Stimulated activated CD8-positive, alpha-beta memory T cell treated with anti-CD3 and anti-CD28 coated beads, Interleukin-4, amount 100 ng/mL, for 1 hour (primary cell): ENCODE measurements around the gene HSBP1L1.
A peak's percentile ranks its signal among the peaks of the same experiment; 100 is the strongest.

ENCODE experiments used
- DNase-seq, 2 donors: peaks; one replicate each; pipeline ENCODE4 v3.0.0-alpha.2; 2020; ENCODE audit warnings: low read depth in 2 of 2, low spot score in 1 of 2

HSBP1L1 gene

DNA sequence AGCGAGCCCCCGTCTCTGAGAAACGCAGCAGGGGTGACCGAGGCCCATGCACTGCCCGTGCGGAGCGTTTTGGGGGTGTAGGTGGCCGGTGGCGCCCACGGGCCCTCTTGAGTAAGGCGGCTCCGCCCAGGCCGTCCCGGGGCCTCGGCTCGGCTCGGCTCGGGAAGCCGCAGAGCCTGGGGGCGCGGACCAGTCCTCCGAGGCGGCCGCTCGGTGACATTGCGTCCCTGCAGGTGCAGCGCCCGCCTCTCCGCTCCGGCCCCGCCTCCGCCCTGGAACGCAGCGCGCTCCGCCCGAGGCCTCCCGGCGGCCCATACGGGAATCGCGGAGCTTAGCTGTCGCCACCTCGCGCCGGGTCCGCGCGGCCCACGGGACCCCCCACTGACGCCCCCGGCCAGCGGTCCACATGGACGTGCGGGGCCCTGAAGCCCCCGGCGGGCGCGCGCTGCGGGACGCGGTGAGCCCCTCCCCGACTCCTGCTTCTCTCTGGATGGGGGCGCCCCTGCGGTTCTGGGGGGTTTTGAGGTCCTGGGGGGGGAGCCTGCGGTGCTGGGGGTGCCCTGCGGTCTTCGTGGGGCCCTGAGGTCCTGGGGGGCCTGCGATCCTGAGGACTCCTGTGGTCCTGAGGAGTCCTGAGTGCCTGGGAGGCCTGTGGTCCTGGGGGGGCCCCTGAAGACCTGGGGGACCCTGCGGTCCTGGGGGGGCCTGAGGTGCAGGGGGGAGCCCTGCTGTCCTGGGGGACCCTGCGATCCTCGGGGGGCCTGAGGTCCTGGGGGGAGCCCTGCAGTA, at the start of gene HSBP1L1:
TSS of gene HSBP1L1 (plus strand) at position 314 of the 789 bp plus-strand sequence. CDS start at position 407, 93 bp downstream.
- DNase-seq: peak in 1 of 2 donors; percentile 32

DNA sequence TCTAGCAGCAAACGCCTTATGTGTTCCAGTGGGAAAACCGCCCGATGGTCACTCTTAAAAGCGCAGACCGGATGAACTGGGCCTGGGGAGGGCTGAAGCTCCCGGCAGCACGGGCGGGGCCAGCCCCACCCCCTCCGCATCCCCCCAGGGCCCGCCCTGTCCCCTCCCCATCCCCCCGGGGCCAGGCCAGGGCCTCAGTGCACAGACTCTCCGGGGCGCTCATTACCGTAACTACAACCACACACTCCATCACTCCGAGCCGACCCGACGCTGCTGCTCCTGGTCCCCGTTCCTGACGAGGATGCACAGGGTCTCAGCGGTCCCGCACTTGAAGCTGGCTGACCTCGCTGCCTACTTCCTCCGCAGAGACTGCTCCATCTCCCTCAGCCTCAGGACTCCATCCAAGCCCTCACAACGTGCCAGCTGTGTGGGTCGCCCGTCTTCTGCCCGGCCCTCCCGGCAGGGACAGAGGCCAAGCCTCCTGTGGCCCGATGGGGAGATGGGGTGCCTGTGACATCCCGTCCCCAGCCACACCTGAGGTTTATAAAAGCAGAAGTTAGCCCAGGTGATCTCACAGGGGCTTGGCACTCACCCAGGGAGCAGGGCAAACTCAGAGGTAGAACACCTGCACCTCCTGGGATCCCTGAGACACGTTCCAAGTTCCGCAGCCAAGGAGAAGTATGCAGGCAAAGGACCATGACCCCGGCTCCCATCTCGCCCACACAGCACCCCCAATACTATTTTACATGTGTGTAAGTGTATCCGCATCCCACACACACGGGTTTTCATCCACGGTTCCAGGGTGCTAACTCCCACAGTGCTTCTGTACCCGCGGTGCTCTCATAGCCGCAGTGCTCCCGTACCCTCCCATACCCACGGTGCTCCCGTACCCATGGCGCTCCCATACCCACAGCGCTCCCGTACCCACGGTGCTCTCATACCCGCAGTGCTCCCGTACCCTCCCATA, 49.0 kb upstream of the HSBP1L1 start:
- DNase-seq: no peak

DNA sequence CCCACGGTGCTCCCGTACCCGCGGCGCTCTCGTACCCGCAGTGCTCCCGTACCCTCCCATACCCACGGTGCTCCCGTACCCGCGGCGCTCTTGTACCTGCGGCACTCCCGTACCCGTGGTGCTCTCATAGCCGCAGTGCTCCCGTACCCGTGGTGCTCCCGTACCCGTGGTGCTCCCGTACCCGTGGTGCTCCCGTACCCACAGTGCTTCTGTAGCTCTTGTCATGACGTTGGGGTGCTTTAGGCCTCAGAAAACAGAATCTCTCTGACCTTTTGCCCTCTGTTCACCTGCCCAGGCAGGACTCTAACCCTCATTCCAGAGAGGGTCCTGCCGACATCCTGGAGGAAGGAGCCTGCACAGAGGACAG, 48.3 kb upstream of the HSBP1L1 start:
- no peak for DNase-seq

DNA sequence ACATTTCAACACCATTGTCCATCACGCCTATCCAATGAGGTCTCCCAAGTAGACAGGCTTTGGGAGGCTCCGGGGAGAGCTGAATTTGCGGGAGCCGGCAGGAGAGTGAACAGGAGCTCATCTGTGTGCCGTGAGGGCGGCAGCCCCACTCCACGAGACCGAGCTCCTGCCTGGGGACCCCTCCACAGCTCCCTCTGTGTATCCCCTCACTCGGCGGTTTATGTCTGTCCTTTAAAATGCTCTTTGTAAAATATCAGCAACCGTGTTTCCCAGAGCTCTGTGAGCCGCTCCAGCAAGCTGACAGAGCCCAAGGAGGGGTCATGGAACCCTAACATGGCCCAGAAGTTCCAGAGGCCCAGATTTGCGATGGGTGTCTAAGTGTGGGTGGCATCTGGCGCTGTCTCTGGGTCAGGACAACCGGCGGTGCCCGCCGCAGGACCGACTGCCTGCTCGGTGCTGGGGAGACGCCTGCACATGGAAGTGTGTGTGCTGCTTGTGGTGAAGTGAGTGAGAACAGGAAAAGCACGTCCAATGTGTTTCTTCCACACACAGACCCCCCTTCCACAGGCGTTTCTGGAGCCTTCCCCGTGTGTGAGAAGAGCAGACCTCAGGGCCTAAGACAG, 47.8 kb upstream of the HSBP1L1 start:
- no peak for DNase-seq

DNA sequence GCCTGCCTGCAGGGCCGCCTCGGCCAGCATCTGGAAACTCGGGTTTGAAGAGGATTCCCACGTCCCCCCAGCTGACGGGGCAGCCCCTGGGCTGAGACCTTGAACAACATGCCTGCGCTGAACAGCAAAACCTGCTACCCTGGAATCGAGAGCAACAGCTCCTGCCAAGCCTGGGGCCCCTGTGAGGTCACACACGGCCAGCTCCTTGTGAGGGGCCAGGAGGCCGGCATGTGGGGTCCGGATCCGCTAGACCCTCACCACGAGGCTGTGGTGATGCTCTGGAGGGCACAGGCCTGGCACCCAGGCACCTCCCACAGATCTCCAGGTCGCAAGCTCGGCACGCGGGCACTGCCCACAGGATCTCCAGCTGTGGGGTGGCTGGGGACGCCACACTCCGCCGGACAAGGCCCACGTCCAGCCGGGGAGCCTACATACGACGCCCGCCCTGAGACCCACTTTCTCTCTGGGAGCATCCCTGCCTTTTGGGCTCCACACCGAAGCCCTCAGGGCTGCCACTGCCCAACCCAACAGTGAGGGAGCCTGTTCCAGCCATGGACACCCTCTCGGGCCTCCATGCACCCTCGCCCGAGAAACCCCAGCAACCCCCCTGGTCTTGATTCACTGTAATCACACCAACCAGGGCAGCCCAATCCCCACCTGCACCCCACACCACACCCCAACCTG, 47.1 kb upstream of the HSBP1L1 start:
- DNase-seq: no peak

DNA sequence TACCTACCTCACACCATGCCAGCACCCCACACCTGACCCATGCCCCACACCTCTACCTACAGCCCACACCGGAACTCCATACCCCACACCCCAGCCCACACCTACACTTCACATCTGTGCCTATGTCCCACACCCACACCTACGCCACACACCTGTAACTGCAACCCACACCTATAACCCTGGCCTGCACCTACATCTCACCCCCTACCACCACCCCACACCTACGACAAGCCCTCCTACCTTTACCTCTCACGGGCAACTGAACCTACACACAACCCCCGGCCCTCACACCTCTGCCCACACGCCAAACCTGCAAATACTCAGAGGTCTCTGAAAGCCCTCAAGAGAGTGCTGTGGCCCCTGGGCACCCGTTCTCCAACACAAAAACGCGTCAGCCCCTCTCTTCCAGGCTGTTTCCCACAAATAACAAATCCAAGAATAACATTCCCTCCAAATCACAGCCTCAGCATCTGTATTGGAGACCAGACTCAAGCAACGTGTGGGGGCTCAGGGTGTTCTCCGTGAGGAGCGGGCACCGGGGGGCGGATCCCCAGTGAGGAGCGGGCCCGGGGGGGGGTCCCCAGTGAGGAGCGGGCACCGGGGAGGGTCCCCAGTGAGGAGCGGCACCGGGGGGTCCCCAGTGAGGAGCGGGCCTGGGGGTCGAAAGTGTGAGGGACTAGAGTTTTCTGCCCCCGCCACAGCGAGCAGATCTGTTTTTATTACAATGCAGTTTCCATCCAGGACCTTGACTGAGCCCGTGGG, 46.4 kb upstream of the HSBP1L1 start:
- DNase-seq: no peak

DNA sequence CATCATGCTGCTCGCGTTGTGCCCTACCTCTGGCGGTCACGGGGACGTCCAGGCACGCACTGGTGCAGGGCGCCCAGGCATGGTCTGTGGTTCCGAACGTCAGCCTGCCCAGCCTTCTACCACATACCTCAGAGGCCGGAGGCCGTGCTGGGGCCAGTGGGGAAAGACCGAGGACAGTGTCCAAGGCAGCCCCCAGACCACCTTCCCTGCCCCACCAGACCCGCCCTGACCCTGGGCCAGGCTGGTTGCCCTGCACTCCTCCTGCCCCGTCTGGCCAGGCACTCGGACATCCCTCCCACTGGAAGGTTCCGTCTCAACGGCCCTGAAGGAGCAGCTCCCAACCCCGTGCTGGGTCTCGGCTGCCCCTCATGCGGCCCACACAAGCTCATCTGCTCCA, 45.8 kb upstream of the HSBP1L1 start:
- no peak for DNase-seq

DNA sequence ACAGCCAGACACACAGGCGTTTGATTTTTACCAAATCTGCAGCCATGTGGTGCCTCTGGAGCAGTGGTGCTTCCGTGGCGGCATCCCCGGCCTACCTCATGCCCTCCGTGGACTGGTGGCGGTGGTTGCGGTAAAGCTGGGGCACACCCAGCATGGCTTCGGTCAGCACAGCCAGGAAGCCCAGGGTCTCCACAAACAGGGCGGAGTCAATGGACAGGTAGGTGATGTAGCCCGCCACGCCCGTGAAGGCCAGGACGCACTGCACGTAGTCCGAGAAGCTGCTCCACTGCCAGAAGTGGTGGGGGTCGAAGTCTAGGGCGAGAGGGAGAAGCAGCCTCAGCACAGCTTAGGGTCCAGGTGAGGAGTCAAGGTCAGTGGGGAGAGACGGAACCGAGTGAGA, 45.4 kb upstream of the HSBP1L1 start:
- no peak for DNase-seq

DNA sequence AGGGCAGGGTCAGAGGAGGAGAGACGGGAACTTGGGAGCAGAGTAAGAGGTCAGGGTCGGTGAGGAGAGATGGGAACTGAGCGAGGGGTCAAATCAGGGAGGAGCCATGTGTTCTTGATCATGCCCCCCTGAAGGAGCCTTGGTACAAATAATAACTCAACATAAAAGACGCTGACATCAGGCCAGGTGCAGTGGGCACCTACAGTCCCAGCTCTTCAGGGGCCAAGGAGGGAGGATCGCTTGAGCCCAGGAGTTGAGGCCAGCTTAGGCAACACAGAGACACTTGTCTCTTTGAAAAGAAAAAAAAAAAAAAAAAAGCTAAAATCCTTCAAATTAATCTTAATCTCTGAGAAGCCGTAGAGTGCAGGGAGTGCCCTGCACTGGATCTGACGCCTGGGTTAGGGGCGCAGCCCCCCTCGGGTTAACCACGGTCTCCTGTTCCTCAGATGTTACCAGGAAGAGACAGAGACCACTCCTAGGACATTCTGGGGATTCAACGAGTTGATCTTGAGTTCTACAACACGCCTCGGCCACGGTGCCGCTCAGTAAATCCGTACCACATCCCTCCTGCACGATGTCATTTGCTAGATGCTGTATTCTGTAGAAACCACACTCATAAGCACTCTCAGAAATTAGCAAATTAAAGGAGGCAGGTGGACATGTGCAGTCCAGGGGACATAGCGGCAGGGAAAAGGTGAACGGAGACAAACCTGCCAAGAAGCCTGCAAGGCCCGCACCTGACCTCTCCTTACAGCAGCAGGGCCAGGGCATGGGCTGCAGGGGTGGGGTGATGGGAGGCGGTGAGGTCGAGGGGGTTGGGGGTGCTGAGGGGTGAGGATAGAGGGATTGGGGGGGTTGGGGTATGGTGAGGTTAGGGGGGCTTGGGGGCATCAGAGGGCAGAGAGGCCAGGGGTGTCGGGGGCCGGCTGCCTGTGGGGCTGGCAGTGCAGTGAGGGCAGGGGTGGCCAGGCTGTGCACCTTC, 42.2 kb upstream of the HSBP1L1 start:
- DNase-seq: no peak

DNA sequence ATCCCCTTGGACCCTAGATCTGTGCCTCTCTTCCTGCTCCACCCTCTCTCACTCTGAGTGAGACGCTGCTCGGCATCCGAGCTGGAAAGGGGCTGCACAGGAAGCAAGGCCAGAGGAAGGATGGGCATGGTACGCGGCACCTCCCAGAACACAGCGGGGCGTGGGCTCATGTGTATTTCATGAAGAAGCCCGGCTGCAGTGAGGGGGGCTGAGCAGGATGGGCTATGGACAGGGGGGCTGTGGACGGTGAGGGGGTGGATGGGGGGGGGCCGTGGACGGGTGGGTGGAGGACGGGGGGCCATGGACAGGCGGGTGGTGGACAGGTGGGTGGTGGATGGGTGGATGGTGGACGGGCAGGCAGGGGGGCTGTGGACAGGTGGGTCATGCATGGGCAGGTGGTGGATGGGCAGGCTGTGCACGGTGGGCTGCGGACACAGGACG, 41.5 kb upstream of the HSBP1L1 start:
- no peak for DNase-seq

DNA sequence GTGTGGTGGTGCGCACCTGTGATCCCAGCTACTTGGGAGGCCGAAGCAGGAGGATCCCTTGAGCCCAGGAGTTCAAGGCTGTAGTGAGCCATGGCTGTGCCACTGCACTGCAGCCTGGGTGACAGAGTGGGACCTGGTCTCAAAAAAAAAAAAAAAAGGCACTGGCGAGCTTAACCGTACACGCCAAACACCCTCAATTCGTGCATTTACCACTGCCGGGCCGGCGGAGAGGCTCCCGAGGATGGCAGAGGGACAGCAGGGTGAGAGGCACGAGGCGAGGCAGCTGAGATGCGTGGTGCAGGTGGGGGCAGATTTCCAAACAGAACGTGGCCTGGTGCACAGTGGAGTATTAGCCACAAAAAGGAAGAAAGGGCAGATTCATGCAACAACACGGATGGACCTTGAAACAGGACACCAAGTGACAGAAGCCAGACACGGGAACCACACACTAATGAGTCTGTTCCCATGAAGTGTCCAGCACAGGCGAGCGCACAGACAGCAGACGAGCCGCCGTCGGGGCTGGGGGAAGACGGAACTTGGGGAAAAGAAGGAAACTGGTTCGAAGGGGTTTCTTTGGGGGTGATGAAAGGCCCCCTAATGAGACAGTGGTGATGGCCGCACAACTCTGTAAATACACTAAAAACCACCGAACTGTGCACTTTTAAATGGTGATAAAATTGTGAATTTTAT, 40.4 kb upstream of the HSBP1L1 start:
- DNase-seq: no peak

DNA sequence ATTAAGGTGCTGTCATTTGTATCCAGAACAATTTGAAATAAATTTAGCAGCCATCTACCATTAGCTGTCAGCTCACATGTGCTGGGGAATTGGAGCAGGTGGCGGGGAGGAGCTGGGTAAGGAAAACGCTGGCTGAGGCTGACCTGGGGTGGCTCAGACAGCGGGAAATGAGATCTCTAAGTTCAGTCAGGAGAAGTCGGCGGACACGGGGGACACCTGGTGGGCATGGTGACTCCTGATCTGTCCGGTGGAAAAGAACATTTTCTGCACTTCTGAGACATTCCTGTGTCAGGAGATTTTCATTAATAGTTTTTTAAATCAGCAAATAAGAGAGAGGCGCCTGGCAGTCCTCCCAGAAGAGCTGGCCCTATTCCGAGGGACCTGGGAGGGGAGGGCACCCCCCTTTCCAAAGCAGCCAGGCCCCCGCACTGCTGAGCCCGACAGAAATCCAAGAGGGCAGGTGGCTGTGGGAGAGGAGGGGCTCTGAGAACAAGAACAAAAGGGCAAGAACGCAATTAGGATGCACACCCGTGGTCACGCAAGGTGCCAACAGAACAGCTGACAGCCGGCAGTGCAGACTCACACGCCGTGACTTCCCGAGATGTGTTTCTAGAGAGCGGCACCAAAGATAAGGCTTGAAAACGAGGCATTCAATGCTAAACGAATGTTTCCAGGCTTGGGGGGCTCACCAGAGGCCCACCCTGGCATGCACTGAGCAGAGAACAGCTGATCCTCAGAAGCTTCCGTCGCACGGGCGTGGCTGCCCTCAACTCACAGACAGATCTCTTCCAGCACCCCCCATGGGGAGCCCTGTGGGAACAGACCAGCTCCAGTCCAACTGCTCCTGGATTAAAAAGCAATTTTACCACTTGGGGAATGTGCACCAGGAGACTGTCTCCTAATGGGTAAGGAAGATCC, 39.4 kb upstream of the HSBP1L1 start:
- no peak for DNase-seq

DNA sequence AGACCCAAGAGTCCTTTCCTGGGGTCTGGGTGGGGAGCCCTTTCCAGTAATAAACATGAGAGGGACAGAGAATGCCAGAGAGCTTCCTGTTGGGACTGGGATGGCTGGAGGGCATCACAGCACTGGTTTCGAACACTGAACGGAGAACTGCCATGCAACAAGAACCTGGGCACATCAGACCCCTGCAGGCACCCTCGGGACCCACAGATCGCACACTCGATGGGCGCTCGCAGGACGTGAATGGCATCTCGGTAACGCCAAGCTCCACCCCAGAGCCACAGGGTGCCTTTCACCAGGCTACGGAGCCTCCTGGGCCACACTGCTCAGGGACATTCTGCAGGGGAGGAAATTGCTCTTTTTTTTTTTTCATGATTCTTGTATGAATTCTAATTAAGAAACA, 38.1 kb upstream of the HSBP1L1 start:
- no peak for DNase-seq

DNA sequence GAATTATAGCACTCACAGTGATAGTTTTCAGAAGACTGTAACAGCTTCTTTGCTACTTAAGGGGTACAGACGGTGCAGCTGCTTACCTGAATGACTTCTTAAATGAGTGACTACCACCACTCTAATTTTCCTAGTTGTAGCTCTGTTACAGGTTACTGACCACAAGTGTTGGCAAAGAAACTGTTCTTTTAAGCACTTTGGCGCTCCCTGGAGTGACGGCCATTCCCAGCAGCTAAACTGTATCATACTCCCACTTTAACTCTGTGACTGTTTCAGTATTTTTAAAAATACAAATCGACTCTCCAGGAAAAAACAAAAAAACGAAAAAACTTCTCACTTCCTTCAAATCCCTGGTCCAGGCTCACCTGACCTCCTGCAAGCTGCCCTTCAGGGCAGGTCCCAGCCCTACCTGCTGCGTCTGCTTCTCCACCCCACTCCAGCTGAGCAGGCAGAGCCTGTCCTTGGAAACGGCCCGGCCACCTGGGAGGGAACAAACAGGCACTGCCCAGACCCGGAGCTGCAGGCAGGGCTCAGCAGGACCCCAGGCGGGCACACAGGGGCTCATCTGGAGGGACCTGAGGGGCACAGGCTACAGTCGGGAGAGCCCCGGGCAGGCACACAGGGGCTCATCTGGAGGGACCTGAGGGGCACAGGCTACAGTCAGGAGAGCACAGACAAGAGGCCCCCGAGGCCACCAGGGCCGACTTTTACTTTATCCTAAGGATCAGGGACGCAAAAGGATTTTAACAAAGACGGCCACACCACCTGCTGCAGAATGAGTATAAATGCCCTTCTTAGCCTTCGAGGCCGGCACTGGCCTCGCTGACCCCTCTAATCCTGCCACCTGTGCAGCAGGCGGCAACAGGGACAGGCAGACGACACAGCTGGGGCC, 37.5 kb upstream of the HSBP1L1 start:
- no peak for DNase-seq

DNA sequence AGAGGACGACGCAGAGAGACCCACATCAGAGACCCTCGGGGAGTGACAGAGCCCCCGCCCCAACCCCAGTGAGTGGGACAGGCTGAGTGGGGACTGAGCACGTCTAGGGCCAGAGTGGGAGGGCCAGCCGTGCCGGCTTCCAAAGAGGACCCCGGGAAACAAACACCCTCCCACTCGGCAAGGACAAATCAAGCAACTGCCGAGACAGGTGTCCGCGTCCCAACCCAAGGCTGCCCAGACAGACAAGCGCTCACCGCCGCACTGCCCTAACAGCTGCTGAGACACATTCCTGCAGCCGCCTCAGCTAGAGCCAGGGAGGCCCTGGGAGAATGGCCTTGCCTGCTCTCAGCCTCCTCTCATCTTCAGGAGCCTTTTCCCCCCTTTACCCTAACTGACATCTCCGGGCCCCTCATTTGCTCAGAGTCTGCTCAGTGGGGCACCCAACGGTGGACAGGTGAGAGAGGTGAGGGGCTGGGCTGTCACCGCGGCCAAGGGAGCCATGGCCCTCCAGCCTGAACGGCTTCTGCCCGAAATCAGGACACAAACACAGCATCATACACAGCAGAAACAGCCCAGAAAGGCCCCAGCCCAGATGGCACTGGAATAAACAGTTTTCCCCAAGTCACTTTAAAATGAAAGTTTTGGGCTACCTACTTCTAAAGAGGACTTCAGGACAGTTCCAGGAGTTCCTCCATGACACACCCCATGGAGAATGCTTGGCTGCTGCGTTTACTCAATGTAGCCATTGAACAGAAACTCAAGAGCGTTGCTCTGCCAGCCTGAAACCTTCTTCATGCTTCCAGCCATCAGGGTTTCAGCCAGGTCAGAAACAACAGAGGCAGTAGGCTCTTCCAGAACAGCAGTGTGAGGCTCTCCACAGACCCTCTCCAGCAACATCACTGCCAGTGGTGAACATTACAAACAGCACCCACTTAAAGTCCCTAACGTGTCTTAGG, 36.6 kb upstream of the HSBP1L1 start:
- DNase-seq: no peak
